SK-N-SH (cell line): ENCODE results near the gene FBXL7. TPM values are rescaled to one million over a fixed set of nuclear protein-coding genes. Genes with fewer than 3 reads are reported as not detected.

Experiments
- CTCF ChIA-PET: fragments of 300-600, 350-600 bp; formaldehyde crosslinking; extraction: SDS; loops from one replicate; lab custom pipeline; 2021; lab: Yijun Ruan, JAX
- POLR2A ChIA-PET: fragments of 350-600 bp; sonication (Branson Sonifier 250); formaldehyde crosslinking; extraction: SDS; loops from one replicate; lab custom pipeline; 2020; ENCODE audit warnings: antibody characterized with exemption, inconsistent platforms; lab: Yijun Ruan, JAX
- DNase-seq: peaks from one replicate; pipeline ENCODE4 v3.0.0; 2012
- H2AFZ ChIP-seq: fragments of 200-600 bp; sonication (generic); 2 replicates; pipeline ENCODE4 v1.8.1; 2016; ENCODE audit warnings: antibody characterized with exemption, mild to moderate bottlenecking, low read depth
- H3F3A ChIP-seq: fragments of 200-600 bp; sonication (generic); replicated peaks from 2 replicates; pipeline ENCODE3; 2016; ENCODE audit warnings: antibody characterized with exemption, mild to moderate bottlenecking; ENCODE audit not compliant: insufficient read depth
- H3K27ac ChIP-seq, 2 experiments: fragments of 200-500 bp in 1 of 2; fragments of 200-600 bp in 1 of 2; sonication (Bioruptor generic) in 1 of 2; sonication (generic), shearing (Covaris generic) in 1 of 2; 2 replicates each; pipeline versions ENCODE4 v1.5.1 to v1.6.1; 2014 to 2016; ENCODE audit warnings: low read depth in 2 of 2, inconsistent platforms in 1 of 2, low read length in 1 of 2, mild to moderate bottlenecking in 1 of 2, mixed read lengths in 1 of 2
- H3K27me3 ChIP-seq: fragments of 200-600 bp; sonication (generic), shearing (Covaris generic); 2 replicates; pipeline ENCODE4 v1.6.1; 2016; ENCODE audit warnings: mixed run types; ENCODE audit not compliant: insufficient read depth
- H3K36me3 ChIP-seq, 2 experiments: fragments of 200-500 bp in 1 of 2; fragments of 200-600 bp in 1 of 2; sonication (Bioruptor generic) in 1 of 2; sonication (generic) in 1 of 2; replicated peaks in 1 of 2; 2 replicates each; pipeline versions ENCODE3 to v1.5.1; 2014 to 2016; ENCODE audit warnings: low read length in 1 of 2, mild to moderate bottlenecking in 1 of 2; ENCODE audit not compliant: insufficient read depth in 2 of 2, control insufficient read depth in 1 of 2
- H3K4me1 ChIP-seq, 2 experiments: fragments of 200-500 bp in 1 of 2; fragments of 200-600 bp in 1 of 2; sonication (Bioruptor generic) in 1 of 2; sonication (generic), shearing (Covaris generic) in 1 of 2; 2 replicates each; pipeline versions ENCODE4 v1.5.1 to v1.6.1; 2014 to 2016; ENCODE audit warnings: low read depth in 1 of 2, low read length in 1 of 2, mixed run types in 1 of 2; ENCODE audit not compliant: insufficient read depth in 2 of 2, control insufficient read depth in 1 of 2
- H3K4me2 ChIP-seq: fragments of 200-600 bp; sonication (generic), shearing (Covaris generic); 2 replicates; pipeline ENCODE4 v1.6.1; 2017; ENCODE audit warnings: mixed run types
- H3K4me3 ChIP-seq, 2 experiments: fragments of 200-500 bp in 1 of 2; fragments of 200-600 bp in 1 of 2; sonication (Bioruptor generic) in 1 of 2; sonication (generic), shearing (Covaris generic) in 1 of 2; 2 replicates each; pipeline versions ENCODE4 v1.5.1 to v1.8.1; 2014 to 2016; ENCODE audit warnings: low read depth in 2 of 2, inconsistent platforms in 1 of 2, low read length in 1 of 2, mild to moderate bottlenecking in 1 of 2, mixed read lengths in 1 of 2, moderate library complexity in 1 of 2
- H3K79me2 ChIP-seq: fragments of 200-600 bp; sonication (generic); 2 replicates; pipeline ENCODE4 v1.8.1; 2017; ENCODE audit warnings: mild to moderate bottlenecking; ENCODE audit not compliant: insufficient read depth
- H3K9ac ChIP-seq: fragments of 200-600 bp; sonication (generic); 2 replicates; pipeline ENCODE4 v1.6.1; 2017; ENCODE audit warnings: mixed run types
- H3K9me2 ChIP-seq: fragments of 200-600 bp; sonication (generic); 2 replicates; pipeline ENCODE4 v1.6.1; 2017; ENCODE audit warnings: mixed run types
- H3K9me3 ChIP-seq: fragments of 200-600 bp; sonication (generic); 2 replicates; pipeline ENCODE4 v1.6.1; 2017; ENCODE audit warnings: mixed run types, mild to moderate bottlenecking, moderate library complexity
- H4K20me1 ChIP-seq: fragments of 200-600 bp; sonication (generic); 2 replicates; pipeline ENCODE4 v1.6.1; 2017; ENCODE audit warnings: mild to moderate bottlenecking, mixed run types; ENCODE audit not compliant: insufficient read depth
- CHD2 ChIP-seq: fragments of 150-350 bp; IDR thresholded peaks from 2 replicates; pipeline ENCODE4 v1.6.1; 2018; ENCODE audit warnings: low read length; ENCODE audit not compliant: partially characterized antibody
- CTCF ChIP-seq: fragments of 200-600 bp; sonication (generic); IDR thresholded peaks from 2 replicates; pipeline ENCODE4 v1.6.1; 2017; ENCODE audit warnings: antibody characterized with exemption, mild to moderate bottlenecking, moderate library complexity
- EP300 ChIP-seq, 2 experiments: IDR thresholded peaks; 2 replicates each; pipeline versions ENCODE4 v1.4.0 to v1.6.1; 2012; ENCODE audit warnings: borderline replicate concordance in 1 of 2, low read depth in 1 of 2, low read length in 1 of 2
- FOSL2 ChIP-seq: IDR thresholded peaks from 2 replicates; pipeline ENCODE4 v1.4.0; 2012; ENCODE audit warnings: low read depth, mild to moderate bottlenecking, moderate library complexity, borderline replicate concordance
- FOXJ3 ChIP-seq: sonication (generic); formaldehyde crosslinking; IDR thresholded peaks from 2 replicates; pipeline ENCODE4 v1.5.1; 2020; ENCODE audit warnings: mild to moderate bottlenecking, missing genetic modification reagents
- GATA2 ChIP-seq: sonication (generic); formaldehyde crosslinking; IDR thresholded peaks from 2 replicates; pipeline ENCODE4 v1.5.0; 2020; ENCODE audit warnings: mild to moderate bottlenecking, missing genetic modification reagents
- JUND ChIP-seq: IDR thresholded peaks from 2 replicates; pipeline ENCODE4 v1.4.0; 2012
- MEF2A ChIP-seq: IDR thresholded peaks from 2 replicates; pipeline ENCODE4 v1.4.0; 2012; ENCODE audit warnings: low read depth, borderline replicate concordance
- NFIC ChIP-seq: IDR thresholded peaks from 2 replicates; pipeline ENCODE4 v1.4.0; 2012; ENCODE audit warnings: borderline replicate concordance
- NRF1 ChIP-seq: IDR thresholded peaks from 2 replicates; pipeline ENCODE4 v1.6.1; 2012; ENCODE audit warnings: low read depth, mild to moderate bottlenecking, low read length
- PBX3 ChIP-seq: IDR thresholded peaks from 2 replicates; pipeline ENCODE4; 2012
- POLR2AphosphoS5 ChIP-seq: IDR thresholded peaks from 2 replicates; pipeline ENCODE4 v1.6.1; 2012; ENCODE audit warnings: low read depth, low read length
- RCOR1 ChIP-seq: fragments of 150-350 bp; IDR thresholded peaks from 2 replicates; pipeline ENCODE4 v1.6.1; 2017; ENCODE audit warnings: antibody characterized with exemption, low read length
- RXRA ChIP-seq: IDR thresholded peaks from 2 replicates; pipeline ENCODE4 v1.4.0; 2012; ENCODE audit warnings: low read depth, mild to moderate bottlenecking, borderline replicate concordance
- SMC3 ChIP-seq: IDR thresholded peaks from 2 replicates; pipeline ENCODE4 v1.6.1; 2012; ENCODE audit warnings: low read depth, low read length, improper control_type of control experiment
- TAF1 ChIP-seq: IDR thresholded peaks from 2 replicates; pipeline ENCODE4 v1.6.1; 2012; ENCODE audit warnings: low read depth, mild to moderate bottlenecking, low read length, moderate library complexity, borderline replicate concordance
- TCF12 ChIP-seq: IDR thresholded peaks from 2 replicates; pipeline ENCODE4 v1.4.0; 2012
- TEAD4 ChIP-seq: IDR thresholded peaks from 2 replicates; pipeline ENCODE4 v1.4.0; 2012; ENCODE audit warnings: mild to moderate bottlenecking, borderline replicate concordance; ENCODE audit not compliant: insufficient read depth
- whole genome bisulfite sequencing: methylation state at CpG from one replicate; pipeline ENCODE4 v1.1.6; 2017; ENCODE audit warnings: low lambda C conversion rate; 5-methylcytosine and 5-hydroxymethylcytosine counted together
- polyA plus RNA-seq, 3 experiments: library from polyadenylated mRNA; depleted of rRNA; stranded (reverse); fragments of >200 nt; gene quantifications; 2 replicates each; pipeline ENCODE4 v1.2.3, GENCODE V29; 2012
- TF ChIP-seq, protein P1 (sequence below): IDR thresholded peaks from 2 replicates; pipeline ENCODE4 v1.4.0; 2012; ENCODE audit warnings: low read depth, borderline replicate concordance
- TF ChIP-seq, protein P2 (sequence below): fragments of 150-350 bp; IDR thresholded peaks from 2 replicates; pipeline ENCODE4 v1.6.1; 2016; ENCODE audit warnings: mild to moderate bottlenecking, low read depth, low read length
- TF ChIP-seq, protein P3 (sequence below): IDR thresholded peaks from 2 replicates; pipeline ENCODE4 v1.4.0; 2012; ENCODE audit warnings: low read depth

The FBXL7 gene
- polyA plus RNA-seq, 1 of the 3 experiments (the other 2 are of a cell fraction): 7.0 TPM

GRCh38 chr5:15951550-15951949, 451.6 kb downstream of the FBXL7 start:
- no peak overlapping the region for H3K4me2 ChIP-seq
- no peaks in the 10 kb centered on the region for H4K20me1 ChIP-seq
- DNase-seq: no peak
- H3F3A ChIP-seq: peaks cover 4% of the 10 kb centered on the region
- peaks cover 6 to 13% of the 10 kb centered on the region in 2 experiments for H3K36me3 ChIP-seq
- no peak overlapping the region for H3K4me3 ChIP-seq
- no peaks in the 10 kb centered on the region for H3K79me2 ChIP-seq
- no peaks in the 10 kb centered on the region for H3K9me2 ChIP-seq
- H2AFZ ChIP-seq: no peak overlapping the region
- TF ChIP-seq TAF1 (no peak), NRF1 (no peak), JUND (no peak), TCF12 (no peak), RCOR1 (no peak), POLR2AphosphoS5 (no peak), MEF2A (no peak), GATA2 (CRISPR knock-in tag) (no peak), CTCF (no peak)
- TF ChIP-seq, protein P1, sequence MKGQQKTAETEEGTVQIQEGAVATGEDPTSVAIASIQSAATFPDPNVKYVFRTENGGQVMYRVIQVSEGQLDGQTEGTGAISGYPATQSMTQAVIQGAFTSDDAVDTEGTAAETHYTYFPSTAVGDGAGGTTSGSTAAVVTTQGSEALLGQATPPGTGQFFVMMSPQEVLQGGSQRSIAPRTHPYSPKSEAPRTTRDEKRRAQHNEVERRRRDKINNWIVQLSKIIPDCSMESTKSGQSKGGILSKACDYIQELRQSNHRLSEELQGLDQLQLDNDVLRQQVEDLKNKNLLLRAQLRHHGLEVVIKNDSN: no peak
- no peaks in the 10 kb centered on the region for H3K4me1 ChIP-seq
- H3K9ac ChIP-seq: no peak overlapping the region
- ChIA-PET POLR2A (no interaction called here), CTCF (interaction anchor here (1.5 kb wide), 1 partner anchor 568 kb away, joined by 4 read pairs; no protein-coding TSS in a partner anchor)
- H3K9me3 ChIP-seq: no peaks in the 10 kb centered on the region
- no peak overlapping the region; a peak in 1 of 4 replicates for H3K27ac ChIP-seq
- WGBS: 78% methylated on average over 3 of the region's 3 CpGs
- no peaks in the 10 kb centered on the region for H3K27me3 ChIP-seq

DNA sequence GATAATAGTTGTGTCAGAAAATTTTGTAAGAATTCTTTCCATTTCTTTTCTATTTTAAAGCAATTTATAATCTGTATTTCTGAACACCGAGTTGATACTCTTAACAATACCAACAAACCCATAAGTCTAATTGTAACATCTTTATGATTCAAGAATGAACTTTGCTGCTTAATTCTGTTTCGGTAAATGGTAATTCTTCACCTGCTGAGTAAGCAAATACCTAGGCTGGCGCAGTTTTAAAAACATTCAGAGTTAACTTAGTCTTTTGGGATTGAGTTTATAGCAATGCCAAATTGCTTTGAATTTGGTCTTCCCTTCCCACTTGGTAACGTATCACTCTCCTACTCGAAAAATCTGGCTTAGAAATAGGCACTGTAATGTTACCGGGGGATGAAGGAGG, 456.6 kb downstream of the FBXL7 start:
- WGBS: 82% methylated on average over 6 of the region's 6 CpGs
- ChIA-PET CTCF (no interaction called here), POLR2A (no interaction called here)
- no peaks in the 10 kb centered on the region for H3K27me3 ChIP-seq
- H3K4me3 ChIP-seq: no peak overlapping the region
- no peaks in the 10 kb centered on the region for H3K9me3 ChIP-seq
- peaks cover 0 to 33% of the 10 kb centered on the region in 2 experiments; a peak in 2 of 4 replicates for H3K4me1 ChIP-seq
- no peaks in the 10 kb centered on the region for H3K9me2 ChIP-seq
- H3K27ac ChIP-seq: peak overlapping the region in 1 of 2 experiments; percentile 100; a peak in 1 of 4 replicates
- no peaks in the 10 kb centered on the region for H4K20me1 ChIP-seq
- no peak for DNase-seq
- H3K79me2 ChIP-seq: no peaks in the 10 kb centered on the region
- peaks cover 4% of the 10 kb centered on the region for H3F3A ChIP-seq
- no peak for TF ChIP-seq PBX3
- no peak for TF ChIP-seq NRF1
- TF ChIP-seq EP300 (IDR thresholded peaks at IDR 0.05; ENCODE audit: borderline replicate concordance in 1 of 2, low read depth in 1 of 2, low read length in 1 of 2): no peak
- TF ChIP-seq CHD2: no peak
- no peak for TF ChIP-seq RXRA
- no peak for TF ChIP-seq RCOR1
- TF ChIP-seq FOSL2: no peak
- TF ChIP-seq TEAD4: no peak
- no peak for TF ChIP-seq GATA2 (CRISPR knock-in tag)
- no peak for TF ChIP-seq NFIC
- no peak for TF ChIP-seq TCF12
- no peak for TF ChIP-seq FOXJ3 (CRISPR knock-in tag)
- TF ChIP-seq JUND: no peak
- TF ChIP-seq, protein P1: no peak
- TF ChIP-seq, protein P2, sequence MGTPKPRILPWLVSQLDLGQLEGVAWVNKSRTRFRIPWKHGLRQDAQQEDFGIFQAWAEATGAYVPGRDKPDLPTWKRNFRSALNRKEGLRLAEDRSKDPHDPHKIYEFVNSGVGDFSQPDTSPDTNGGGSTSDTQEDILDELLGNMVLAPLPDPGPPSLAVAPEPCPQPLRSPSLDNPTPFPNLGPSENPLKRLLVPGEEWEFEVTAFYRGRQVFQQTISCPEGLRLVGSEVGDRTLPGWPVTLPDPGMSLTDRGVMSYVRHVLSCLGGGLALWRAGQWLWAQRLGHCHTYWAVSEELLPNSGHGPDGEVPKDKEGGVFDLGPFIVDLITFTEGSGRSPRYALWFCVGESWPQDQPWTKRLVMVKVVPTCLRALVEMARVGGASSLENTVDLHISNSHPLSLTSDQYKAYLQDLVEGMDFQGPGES: no peak
- TF ChIP-seq, protein P3, sequence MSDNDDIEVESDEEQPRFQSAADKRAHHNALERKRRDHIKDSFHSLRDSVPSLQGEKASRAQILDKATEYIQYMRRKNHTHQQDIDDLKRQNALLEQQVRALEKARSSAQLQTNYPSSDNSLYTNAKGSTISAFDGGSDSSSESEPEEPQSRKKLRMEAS: no peak
- no peak for TF ChIP-seq SMC3
- no peak overlapping the region for H3K9ac ChIP-seq
- no peaks in the 10 kb centered on the region for H3K36me3 ChIP-seq
- no peak overlapping the region for H3K4me2 ChIP-seq
- no peak overlapping the region for H2AFZ ChIP-seq
